ENCODE measurements around the gene RSPH3. TPM values are rescaled to one million over a fixed set of nuclear protein-coding genes. Genes with fewer than 3 reads are reported as not detected.

Gene RSPH3
- total RNA-seq, 3 donors from 2014 or later (not counting 1 experiment from before 2014, with no cell fraction given): 1.5 to 2.9 (median 2.4) TPM

GRCh38 chr6:158999154-158999665 lies 792 bp downstream of the RSPH3 start:
- H3K27me3 Mint-ChIP-seq (ENCODE audit: low read depth in 2 of 2): no peaks in the 10 kb centered on the region
- H3K27ac ChIP-seq (ENCODE audit: low read length): peak overlapping the region; percentile 76
- H3K4me1 ChIP-seq (ENCODE audit: control insufficient read depth, insufficient read depth, low read length): peaks cover 16% of the 10 kb centered on the region
- peak overlapping the region; percentile 89 to 96 for H3K27ac Mint-ChIP-seq
- H3K27me3 ChIP-seq (ENCODE audit: control insufficient read depth, insufficient read depth, low read length): no peaks in the 10 kb centered on the region
- ATAC-seq (peak; percentile 44 to 52 (median 46)), DNase-seq (peak in 1 of 2 donors; percentile 32)
- TF ChIP-seq CTCF (IDR thresholded peaks at IDR 0.05): no peak
- H3K4me1 Mint-ChIP-seq: peaks cover 17 to 35% of the 10 kb centered on the region in 2 donors
- under 1% methylated on average over 24 of the region's 24 CpGs for WGBS (ENCODE audit: insufficient coverage)
- peak overlapping the region; percentile 97 for H3K4me3 ChIP-seq (ENCODE audit: low read length)
- H3K9me3 Mint-ChIP-seq: no peaks in the 10 kb centered on the region
- H3K9me3 ChIP-seq (ENCODE audit: control insufficient read depth, insufficient read depth, low read length): no peaks in the 10 kb centered on the region
- intact Hi-C loops (cut with micrococcal nuclease): no loop called here
- H3K36me3 ChIP-seq (ENCODE audit: control insufficient read depth, insufficient read depth, low read length): no peaks in the 10 kb centered on the region
- no peaks in the 10 kb centered on the region for H3K36me3 Mint-ChIP-seq
- peak overlapping the region; percentile 99 for H3K4me3 Mint-ChIP-seq

DNA sequence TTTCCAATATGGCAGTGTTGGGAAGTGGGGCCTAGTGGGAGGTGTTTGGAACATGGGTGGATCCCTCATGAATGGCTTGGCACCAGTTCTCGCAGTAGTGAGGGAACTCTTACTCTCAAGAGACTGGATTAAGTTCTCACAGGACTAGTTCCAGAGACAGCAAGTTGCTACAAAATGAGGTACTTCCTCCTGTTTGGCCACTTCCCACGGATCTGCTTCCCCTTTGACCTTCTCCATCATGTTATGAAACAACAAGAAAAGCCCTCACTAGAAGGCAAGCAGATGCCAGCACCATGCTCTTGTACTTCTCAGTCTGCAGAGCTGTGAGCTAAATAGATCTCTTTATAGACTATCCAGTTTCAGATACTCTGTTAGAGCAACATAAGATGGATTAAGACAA lies 3.1 kb downstream of the RSPH3 start:
- no peak for TF ChIP-seq CTCF (IDR thresholded peaks at IDR 0.05)
- no peaks in the 10 kb centered on the region for H3K27me3 ChIP-seq (ENCODE audit: control insufficient read depth, insufficient read depth, low read length)
- H3K9me3 ChIP-seq (ENCODE audit: control insufficient read depth, insufficient read depth, low read length): no peaks in the 10 kb centered on the region
- Mint-ChIP-seq H3K36me3 (no peaks in the 10 kb centered on the region), H3K4me3 (no peak overlapping the region), H3K27ac (no peak overlapping the region), H3K27me3 (ENCODE audit: low read depth in 2 of 2) (no peaks in the 10 kb centered on the region), H3K4me1 (peaks cover 17 to 23% of the 10 kb centered on the region in 2 donors), H3K9me3 (no peaks in the 10 kb centered on the region)
- DNase-seq: no peak
- peaks cover 16% of the 10 kb centered on the region for H3K4me1 ChIP-seq (ENCODE audit: control insufficient read depth, insufficient read depth, low read length)
- H3K4me3 ChIP-seq (ENCODE audit: low read length): no peak overlapping the region
- intact Hi-C loops (cut with micrococcal nuclease): no loop called here
- H3K36me3 ChIP-seq (ENCODE audit: control insufficient read depth, insufficient read depth, low read length): no peaks in the 10 kb centered on the region
- ATAC-seq: no peak
- WGBS (ENCODE audit: insufficient coverage): 91% methylated on average over 2 of the region's 2 CpGs
- H3K27ac ChIP-seq (ENCODE audit: low read length): no peak overlapping the region

GRCh38 chr6:158993639-158994038 lies 6.4 kb downstream of the RSPH3 start:
- Mint-ChIP-seq H3K9me3 (peaks cover 0 to under 1% of the 10 kb centered on the region in 2 donors), H3K4me3 (no peak overlapping the region), H3K4me1 (peaks cover 0 to 6% of the 10 kb centered on the region in 2 donors), H3K27ac (no peak overlapping the region), H3K27me3 (ENCODE audit: low read depth in 2 of 2) (no peaks in the 10 kb centered on the region), H3K36me3 (peaks cover 2% of the 10 kb centered on the region)
- H3K36me3 ChIP-seq (ENCODE audit: control insufficient read depth, insufficient read depth, low read length): no peaks in the 10 kb centered on the region
- H3K9me3 ChIP-seq (ENCODE audit: control insufficient read depth, insufficient read depth, low read length): peaks cover 7% of the 10 kb centered on the region
- intact Hi-C loops (cut with micrococcal nuclease): no loop called here
- no peak for ATAC-seq
- no peaks in the 10 kb centered on the region for H3K27me3 ChIP-seq (ENCODE audit: control insufficient read depth, insufficient read depth, low read length)
- WGBS (ENCODE audit: insufficient coverage): 61% methylated on average over 2 of the region's 3 CpGs
- no peak for DNase-seq
- no peak for TF ChIP-seq CTCF (IDR thresholded peaks at IDR 0.05)
- H3K4me3 ChIP-seq (ENCODE audit: low read length): no peak overlapping the region
- H3K27ac ChIP-seq (ENCODE audit: low read length): no peak overlapping the region
- H3K4me1 ChIP-seq (ENCODE audit: control insufficient read depth, insufficient read depth, low read length): peaks cover under 1% of the 10 kb centered on the region

All from natural killer cell (primary cell).